Keratinocyte (primary cell): ENCODE data around the gene TMCC2. TPM values are rescaled to one million over a fixed set of nuclear protein-coding genes. Genes with fewer than 3 reads are reported as not detected.

Experiments used
- DNase-seq: peaks from one replicate; pipeline ENCODE4 v3.0.0-alpha.2; 2011; ENCODE audit warnings: low read depth, missing footprints, low spot score
- FAIRE-seq: peaks from 2 replicates; lab custom pipeline; 2011; peaks lifted over from hg19 to GRCh38; lab: Jason Lieb, UNC
- H2AFZ ChIP-seq: 2 replicates; pipeline ENCODE4 v1.6.0; 2012; ENCODE audit warnings: low read length, control low read depth, inconsistent platforms; ENCODE audit not compliant: control insufficient read depth
- H3K27ac ChIP-seq: 2 replicates; pipeline ENCODE4 v1.5.1; 2011; ENCODE audit warnings: low read length; ENCODE audit not compliant: control insufficient read depth, insufficient read depth
- H3K27me3 ChIP-seq: 3 replicates; pipeline ENCODE4 v1.6.0; 2011; ENCODE audit warnings: low read length; ENCODE audit not compliant: control insufficient read depth, insufficient read depth; ENCODE audit errors: extremely low read depth
- H3K36me3 ChIP-seq, 2 experiments: 2 replicates in 1 of 2; 3 replicates in 1 of 2; pipeline ENCODE4 v1.5.1; 2011; ENCODE audit warnings: low read length in 2 of 2, mild to moderate bottlenecking in 1 of 2; ENCODE audit not compliant: control insufficient read depth in 2 of 2, insufficient read depth in 2 of 2; ENCODE audit errors: extremely low read depth in 1 of 2
- H3K4me1 ChIP-seq: 3 replicates; pipeline ENCODE4 v1.5.1; 2011; ENCODE audit warnings: low read length; ENCODE audit not compliant: control insufficient read depth, insufficient read depth; ENCODE audit errors: extremely low read depth
- H3K4me2 ChIP-seq: 3 replicates; pipeline ENCODE4 v1.6.0; 2011; ENCODE audit warnings: low read depth, low read length; ENCODE audit not compliant: control insufficient read depth, insufficient read depth; ENCODE audit errors: extremely low read depth
- H3K4me3 ChIP-seq, 3 experiments: fragments of 200-600 bp in 1 of 3; sonication (generic) in 1 of 3; 2 replicates in 2 of 3; 3 replicates in 1 of 3; pipeline ENCODE4 v1.5.1; 2011 to 2016; ENCODE audit warnings: low read length in 3 of 3, mild to moderate bottlenecking in 3 of 3, control low read depth in 2 of 3, inconsistent platforms in 1 of 3, low read depth in 1 of 3, mixed read lengths in 1 of 3, mixed run types in 1 of 3, moderate library complexity in 1 of 3; ENCODE audit not compliant: control insufficient read depth in 2 of 3, insufficient read depth in 2 of 3; ENCODE audit errors: extremely low read depth in 1 of 3
- H3K79me2 ChIP-seq: 2 replicates; pipeline ENCODE4 v1.6.0; 2012; ENCODE audit warnings: low read length; ENCODE audit not compliant: control insufficient read depth, insufficient read depth
- H3K9ac ChIP-seq: 3 replicates; pipeline ENCODE4 v1.6.0; 2011; ENCODE audit warnings: low read length; ENCODE audit not compliant: control insufficient read depth, insufficient read depth; ENCODE audit errors: extremely low read depth
- H3K9me1 ChIP-seq: 3 replicates; pipeline ENCODE4 v1.6.0; 2011; ENCODE audit warnings: low read length; ENCODE audit not compliant: control insufficient read depth, insufficient read depth; ENCODE audit errors: extremely low read depth
- H3K9me3 ChIP-seq: 2 replicates; pipeline ENCODE4 v1.5.1; 2012; ENCODE audit warnings: low read depth, low read length; ENCODE audit not compliant: control insufficient read depth
- H4K20me1 ChIP-seq: 3 replicates; pipeline ENCODE4 v1.6.0; 2011; ENCODE audit warnings: low read length; ENCODE audit not compliant: control insufficient read depth, insufficient read depth; ENCODE audit errors: extremely low read depth
- EZH2 ChIP-seq: IDR thresholded peaks from one replicate; pipeline ENCODE4 v1.6.1; 2012; ENCODE audit warnings: inconsistent platforms, mild to moderate bottlenecking, low read length, moderate library complexity
- dilution Hi-C: fragments of 300-500 bp; cut with MboI; formaldehyde crosslinking; loops from one replicate; pipeline ENCODE4 v1.7.0; 2020; ENCODE audit warnings: low sequenced_read_pairs; ENCODE audit not compliant: extremely low pct_ligation_motif_present
- polyA plus RNA-seq, 5 experiments: library from polyadenylated mRNA; depleted of rRNA in 3 of 5; stranded (reverse) in 3 of 5; stranded (forward) in 1 of 5; unstranded in 1 of 5; fragments of >200 nt; gene quantifications; 1 replicate in 1 of 5; 2 replicates in 3 of 5; 3 replicates in 1 of 5; pipeline versions ENCODE4 v1.2.1 to v1.2.3, GENCODE V29; 2011 to 2012; ENCODE audit warnings: missing spikeins in 2 of 5, low read depth in 1 of 5, low replicate concordance in 1 of 5
- TF ChIP-seq, protein P1 (sequence below), 3 experiments: IDR thresholded peaks in 1 of 3; conservative IDR thresholded peaks in 1 of 3; optimal IDR thresholded peaks in 1 of 3; 2 replicates in 2 of 3; 3 replicates in 1 of 3; pipeline versions ENCODE3 to v1.5.1; 2011; ENCODE audit warnings: low read length in 3 of 3, mild to moderate bottlenecking in 3 of 3, moderate library complexity in 2 of 3, control low read depth in 1 of 3, inconsistent platforms in 1 of 3; ENCODE audit not compliant: insufficient read depth in 2 of 3; ENCODE audit errors: extremely low read depth in 1 of 3

The TMCC2 gene
- polyA plus RNA-seq, 1 donor (not counting 4 experiments of a cell fraction or from before 2014, with no cell fraction given), result 0.60 TPM

- H3K4me2 ChIP-seq, result no peak overlapping the region
- no peaks in the 10 kb centered on the region for H3K36me3 ChIP-seq
- H3K9ac ChIP-seq, result no peak overlapping the region
- H3K79me2 ChIP-seq, result no peaks in the 10 kb centered on the region
- TF ChIP-seq EZH2, result no peak
- dilution Hi-C loops, result no loop called here
- H3K27ac ChIP-seq, result no peak overlapping the region
- no peak overlapping the region for H3K4me3 ChIP-seq
- H3K4me1 ChIP-seq, result no peaks in the 10 kb centered on the region
- H2AFZ ChIP-seq, result no peak overlapping the region
- peaks cover 4% of the 10 kb centered on the region for H3K27me3 ChIP-seq
- H3K9me3 ChIP-seq, result no peaks in the 10 kb centered on the region
- H4K20me1 ChIP-seq, result no peaks in the 10 kb centered on the region
- FAIRE-seq (no peak), DNase-seq (no peak)
- H3K9me1 ChIP-seq, result no peaks in the 10 kb centered on the region
These were observed 12.4 kb downstream of the TMCC2 start for GRCh38 chr1:205240118-205240517.

- H2AFZ ChIP-seq, result no peak overlapping the region
- no peak overlapping the region for H3K4me3 ChIP-seq
- TF ChIP-seq, protein P1, sequence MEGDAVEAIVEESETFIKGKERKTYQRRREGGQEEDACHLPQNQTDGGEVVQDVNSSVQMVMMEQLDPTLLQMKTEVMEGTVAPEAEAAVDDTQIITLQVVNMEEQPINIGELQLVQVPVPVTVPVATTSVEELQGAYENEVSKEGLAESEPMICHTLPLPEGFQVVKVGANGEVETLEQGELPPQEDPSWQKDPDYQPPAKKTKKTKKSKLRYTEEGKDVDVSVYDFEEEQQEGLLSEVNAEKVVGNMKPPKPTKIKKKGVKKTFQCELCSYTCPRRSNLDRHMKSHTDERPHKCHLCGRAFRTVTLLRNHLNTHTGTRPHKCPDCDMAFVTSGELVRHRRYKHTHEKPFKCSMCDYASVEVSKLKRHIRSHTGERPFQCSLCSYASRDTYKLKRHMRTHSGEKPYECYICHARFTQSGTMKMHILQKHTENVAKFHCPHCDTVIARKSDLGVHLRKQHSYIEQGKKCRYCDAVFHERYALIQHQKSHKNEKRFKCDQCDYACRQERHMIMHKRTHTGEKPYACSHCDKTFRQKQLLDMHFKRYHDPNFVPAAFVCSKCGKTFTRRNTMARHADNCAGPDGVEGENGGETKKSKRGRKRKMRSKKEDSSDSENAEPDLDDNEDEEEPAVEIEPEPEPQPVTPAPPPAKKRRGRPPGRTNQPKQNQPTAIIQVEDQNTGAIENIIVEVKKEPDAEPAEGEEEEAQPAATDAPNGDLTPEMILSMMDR (optimal IDR thresholded peaks at IDR 0.05 in 1 of 3, IDR thresholded peaks at IDR 0.05 in 1 of 3, conservative IDR thresholded peaks at IDR 0.05 in 1 of 3; ENCODE audit: extremely low read depth in 1 of 3, insufficient read depth in 2 of 3, low read length in 3 of 3), result no peak
- no peak for TF ChIP-seq EZH2
- H3K9me3 ChIP-seq, result no peaks in the 10 kb centered on the region
- H3K9me1 ChIP-seq, result no peaks in the 10 kb centered on the region
- H3K9ac ChIP-seq, result no peak overlapping the region
- H3K36me3 ChIP-seq, result no peaks in the 10 kb centered on the region
- no peak overlapping the region for H3K4me2 ChIP-seq
- H4K20me1 ChIP-seq, result no peaks in the 10 kb centered on the region
- FAIRE-seq (no peak), DNase-seq (no peak)
- no peak overlapping the region for H3K27ac ChIP-seq
- dilution Hi-C loops, result no loop called here
- no peaks in the 10 kb centered on the region for H3K4me1 ChIP-seq
- no peaks in the 10 kb centered on the region for H3K79me2 ChIP-seq
- peaks cover 4% of the 10 kb centered on the region for H3K27me3 ChIP-seq
These were observed 12.8 kb downstream of the TMCC2 start for GRCh38 chr1:205240569-205240968.

GRCh38 chr1:205241366-205242030 is 13.8 kb downstream of the TMCC2 start:
- dilution Hi-C loops, result no loop called here
- no peaks in the 10 kb centered on the region for H3K36me3 ChIP-seq
- H3K9ac ChIP-seq, result no peak overlapping the region
- H3K27me3 ChIP-seq, result peaks cover 4% of the 10 kb centered on the region
- H3K9me3 ChIP-seq, result no peaks in the 10 kb centered on the region
- H3K4me3 ChIP-seq, result no peak overlapping the region
- FAIRE-seq (no peak), DNase-seq (no peak)
- H3K4me2 ChIP-seq, result no peak overlapping the region
- H3K4me1 ChIP-seq, result no peaks in the 10 kb centered on the region
- H4K20me1 ChIP-seq, result no peaks in the 10 kb centered on the region
- no peak for TF ChIP-seq EZH2
- TF ChIP-seq, protein P1 (optimal IDR thresholded peaks at IDR 0.05 in 1 of 3, IDR thresholded peaks at IDR 0.05 in 1 of 3, conservative IDR thresholded peaks at IDR 0.05 in 1 of 3; ENCODE audit: extremely low read depth in 1 of 3, insufficient read depth in 2 of 3, low read length in 3 of 3), result no peak
- H3K79me2 ChIP-seq, result no peaks in the 10 kb centered on the region
- no peaks in the 10 kb centered on the region for H3K9me1 ChIP-seq
- no peak overlapping the region for H3K27ac ChIP-seq
- no peak overlapping the region for H2AFZ ChIP-seq
